Astrocyte (in vitro differentiated cells and primary cell): ENCODE results near the gene HSD17B14. TPM values are rescaled to one million over a fixed set of nuclear protein-coding genes. Genes with fewer than 3 reads are reported as not detected.

ENCODE experiments used
- DNase-seq: peaks from one replicate; pipeline ENCODE4 v3.0.0-alpha.2; 2010; ENCODE audit warnings: low read depth
- FAIRE-seq: peaks from 2 replicates; lab custom pipeline; 2011; peaks lifted over from hg19 to GRCh38; lab: Jason Lieb, UNC
- H2AFZ ChIP-seq: 2 replicates; pipeline ENCODE4 v1.6.0; 2012; ENCODE audit warnings: low read depth, low read length, inconsistent platforms
- H3K27ac ChIP-seq: 2 replicates; pipeline ENCODE4 v1.5.1; 2011; ENCODE audit warnings: low read depth, low read length, inconsistent platforms
- H3K27me3 ChIP-seq: 2 replicates; pipeline ENCODE4 v1.6.0; 2011; ENCODE audit warnings: low read length, inconsistent platforms; ENCODE audit not compliant: insufficient read depth
- H3K36me3 ChIP-seq: 2 replicates; pipeline ENCODE4 v1.5.1; 2011; ENCODE audit warnings: low read length, inconsistent platforms; ENCODE audit not compliant: insufficient read depth
- H3K4me1 ChIP-seq: 2 replicates; pipeline ENCODE4 v1.5.1; 2011; ENCODE audit warnings: low read length, inconsistent platforms; ENCODE audit not compliant: insufficient read depth
- H3K4me2 ChIP-seq: 2 replicates; pipeline ENCODE4 v1.6.0; 2012; ENCODE audit warnings: low read length, inconsistent platforms
- H3K4me3 ChIP-seq: 2 replicates; pipeline ENCODE4 v1.5.1; 2011; ENCODE audit warnings: low read depth, mild to moderate bottlenecking, low read length, inconsistent platforms; ENCODE audit not compliant: insufficient read depth
- H3K79me2 ChIP-seq: 2 replicates; pipeline ENCODE4 v1.6.0; 2012; ENCODE audit warnings: mild to moderate bottlenecking, low read length, inconsistent platforms; ENCODE audit not compliant: insufficient read depth
- H3K9ac ChIP-seq: 2 replicates; pipeline ENCODE4 v1.6.0; 2012; ENCODE audit warnings: mild to moderate bottlenecking, low read length, inconsistent platforms
- H3K9me3 ChIP-seq: 2 replicates; pipeline ENCODE4 v1.5.1; 2012; ENCODE audit warnings: low read depth, mild to moderate bottlenecking, low read length, inconsistent platforms; ENCODE audit not compliant: insufficient read depth
- H4K20me1 ChIP-seq: 2 replicates; pipeline ENCODE4 v1.6.0; 2012; ENCODE audit warnings: low read length, inconsistent platforms; ENCODE audit not compliant: insufficient read depth
- H3K27ac Mint-ChIP-seq: one replicate; pipeline ENCODE4 v1.8.0; 2021; ENCODE audit warnings: mild to moderate bottlenecking, mixed read lengths; ENCODE audit not compliant: unreplicated experiment
- H3K27me3 Mint-ChIP-seq: one replicate; pipeline ENCODE4 v1.8.0; 2021; ENCODE audit warnings: low read depth, mixed read lengths; ENCODE audit not compliant: unreplicated experiment
- H3K36me3 Mint-ChIP-seq: one replicate; pipeline ENCODE4 v1.8.0; 2021; ENCODE audit warnings: low read depth, mixed read lengths; ENCODE audit not compliant: unreplicated experiment
- H3K4me1 Mint-ChIP-seq: one replicate; pipeline ENCODE4 v1.8.0; 2021; ENCODE audit warnings: low read depth, mixed read lengths; ENCODE audit not compliant: unreplicated experiment
- H3K4me3 Mint-ChIP-seq: one replicate; pipeline ENCODE4 v1.8.0; 2021; ENCODE audit warnings: mild to moderate bottlenecking, moderate library complexity, mixed read lengths; ENCODE audit not compliant: unreplicated experiment
- H3K9me3 Mint-ChIP-seq: one replicate; pipeline ENCODE4 v1.8.0; 2021; ENCODE audit warnings: mild to moderate bottlenecking, mixed read lengths; ENCODE audit not compliant: unreplicated experiment
- EZH2 ChIP-seq: IDR thresholded peaks from 2 replicates; pipeline ENCODE4 v1.6.1; 2012; ENCODE audit warnings: mild to moderate bottlenecking, low read length, inconsistent platforms; ENCODE audit not compliant: insufficient read depth
- total RNA-seq: library from RNA; stranded (reverse); gene quantifications from 2 replicates; pipeline ENCODE4 v1.2.1, GENCODE V29; 2021
- TF ChIP-seq, protein P1 (sequence below): IDR thresholded peaks from 2 replicates; pipeline ENCODE4 v1.5.1; 2011; ENCODE audit warnings: low read depth, mild to moderate bottlenecking, inconsistent platforms, low read length, moderate library complexity; ENCODE audit not compliant: insufficient read depth

Gene HSD17B14
- total RNA-seq, 1 donor from 2014 or later: 9.7 TPM

DNA sequence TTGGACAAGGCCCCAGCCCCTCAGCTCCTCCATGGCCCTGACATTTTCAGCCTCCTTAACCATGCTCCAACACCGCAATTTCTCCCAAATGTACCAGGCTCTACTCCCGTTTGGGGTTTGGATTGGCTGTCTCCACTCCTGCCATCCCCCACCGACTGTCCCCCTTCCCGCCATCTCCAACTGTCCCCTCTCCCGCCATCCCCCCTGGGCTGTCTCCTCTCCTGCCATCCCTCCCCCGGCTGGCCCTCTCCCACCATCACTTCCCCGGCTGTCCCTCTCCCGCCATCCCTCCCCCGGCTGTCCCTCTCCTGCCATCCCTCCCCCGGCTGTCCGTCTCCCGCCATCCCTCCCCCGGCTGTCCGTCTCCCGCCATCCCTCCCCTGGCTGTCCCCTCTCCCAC lies 30.8 kb downstream of the HSD17B14 start:
- no peaks in the 10 kb centered on the region for H3K9me3 ChIP-seq
- no peaks in the 10 kb centered on the region for H3K9me3 Mint-ChIP-seq
- FAIRE-seq: no peak
- no peak overlapping the region for H3K27ac Mint-ChIP-seq
- no peaks in the 10 kb centered on the region for H3K79me2 ChIP-seq
- H3K4me3 ChIP-seq: no peak overlapping the region
- no peak overlapping the region for H2AFZ ChIP-seq
- no peak overlapping the region for H3K9ac ChIP-seq
- no peak for DNase-seq
- H3K27me3 Mint-ChIP-seq: no peaks in the 10 kb centered on the region
- no peaks in the 10 kb centered on the region for H3K27me3 ChIP-seq
- peaks cover 7% of the 10 kb centered on the region for H3K4me1 ChIP-seq
- no peak overlapping the region for H3K4me2 ChIP-seq
- H3K36me3 ChIP-seq: no peaks in the 10 kb centered on the region
- H4K20me1 ChIP-seq: no peaks in the 10 kb centered on the region
- H3K4me3 Mint-ChIP-seq: no peak overlapping the region
- H3K27ac ChIP-seq: no peak overlapping the region
- H3K4me1 Mint-ChIP-seq: no peaks in the 10 kb centered on the region
- TF ChIP-seq, protein P1, sequence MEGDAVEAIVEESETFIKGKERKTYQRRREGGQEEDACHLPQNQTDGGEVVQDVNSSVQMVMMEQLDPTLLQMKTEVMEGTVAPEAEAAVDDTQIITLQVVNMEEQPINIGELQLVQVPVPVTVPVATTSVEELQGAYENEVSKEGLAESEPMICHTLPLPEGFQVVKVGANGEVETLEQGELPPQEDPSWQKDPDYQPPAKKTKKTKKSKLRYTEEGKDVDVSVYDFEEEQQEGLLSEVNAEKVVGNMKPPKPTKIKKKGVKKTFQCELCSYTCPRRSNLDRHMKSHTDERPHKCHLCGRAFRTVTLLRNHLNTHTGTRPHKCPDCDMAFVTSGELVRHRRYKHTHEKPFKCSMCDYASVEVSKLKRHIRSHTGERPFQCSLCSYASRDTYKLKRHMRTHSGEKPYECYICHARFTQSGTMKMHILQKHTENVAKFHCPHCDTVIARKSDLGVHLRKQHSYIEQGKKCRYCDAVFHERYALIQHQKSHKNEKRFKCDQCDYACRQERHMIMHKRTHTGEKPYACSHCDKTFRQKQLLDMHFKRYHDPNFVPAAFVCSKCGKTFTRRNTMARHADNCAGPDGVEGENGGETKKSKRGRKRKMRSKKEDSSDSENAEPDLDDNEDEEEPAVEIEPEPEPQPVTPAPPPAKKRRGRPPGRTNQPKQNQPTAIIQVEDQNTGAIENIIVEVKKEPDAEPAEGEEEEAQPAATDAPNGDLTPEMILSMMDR: no peak
- no peak for TF ChIP-seq EZH2
- peaks cover 4% of the 10 kb centered on the region for H3K36me3 Mint-ChIP-seq

DNA sequence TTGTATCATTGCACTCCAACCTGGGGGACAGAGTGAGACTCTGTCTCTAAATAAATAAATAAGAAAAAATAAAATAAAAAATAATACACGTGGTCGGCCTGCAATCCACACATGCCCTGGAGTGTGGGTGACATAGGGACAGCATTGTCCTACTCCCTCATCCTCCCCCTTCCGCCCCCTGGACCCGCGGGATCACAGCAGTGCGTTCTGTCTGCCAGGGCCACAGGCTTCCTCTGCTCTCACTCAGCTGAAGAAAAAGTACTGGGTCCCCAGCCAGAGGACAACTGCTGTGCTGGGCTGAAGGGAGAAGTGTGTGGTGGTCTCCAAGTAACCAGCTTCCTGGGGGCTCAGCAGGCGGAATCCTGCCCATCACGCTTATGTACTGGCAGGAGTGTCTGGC lies 31.8 kb downstream of the HSD17B14 start:
- no peaks in the 10 kb centered on the region for H3K27me3 ChIP-seq
- no peaks in the 10 kb centered on the region for H3K4me1 Mint-ChIP-seq
- no peaks in the 10 kb centered on the region for H3K79me2 ChIP-seq
- H3K36me3 ChIP-seq: no peaks in the 10 kb centered on the region
- no peak for DNase-seq
- no peak for FAIRE-seq
- no peak overlapping the region for H3K27ac ChIP-seq
- no peaks in the 10 kb centered on the region for H4K20me1 ChIP-seq
- H3K27ac Mint-ChIP-seq: no peak overlapping the region
- H3K4me3 ChIP-seq: no peak overlapping the region
- H3K9me3 Mint-ChIP-seq: no peaks in the 10 kb centered on the region
- TF ChIP-seq, protein P1: no peak
- no peak for TF ChIP-seq EZH2
- no peak overlapping the region for H2AFZ ChIP-seq
- no peak overlapping the region for H3K4me3 Mint-ChIP-seq
- H3K9ac ChIP-seq: no peak overlapping the region
- H3K27me3 Mint-ChIP-seq: no peaks in the 10 kb centered on the region
- peaks cover 4% of the 10 kb centered on the region for H3K36me3 Mint-ChIP-seq
- H3K4me1 ChIP-seq: no peaks in the 10 kb centered on the region
- H3K4me2 ChIP-seq: no peak overlapping the region
- H3K9me3 ChIP-seq: no peaks in the 10 kb centered on the region

DNA sequence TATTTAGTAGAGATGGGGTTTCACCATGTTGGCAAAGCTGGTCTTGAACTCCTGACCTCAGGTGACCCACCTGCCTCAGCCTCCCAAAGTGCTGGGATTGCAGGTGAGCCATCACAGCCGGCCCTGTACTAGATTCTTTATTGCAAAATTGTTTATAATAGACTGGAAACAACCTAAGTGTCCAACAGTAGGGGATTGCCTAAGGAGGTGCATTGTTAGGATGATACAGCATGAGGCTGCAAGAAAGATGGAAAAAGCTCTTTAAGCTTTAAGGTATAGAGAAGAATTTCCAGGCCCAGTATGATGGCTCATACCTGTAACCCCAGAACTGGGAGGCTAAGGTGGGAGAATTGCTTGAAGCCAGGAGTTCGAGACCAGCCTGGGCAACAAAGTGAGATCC lies 33.7 kb downstream of the HSD17B14 start:
- no peak for DNase-seq
- H3K4me3 Mint-ChIP-seq: no peak overlapping the region
- no peak overlapping the region for H3K27ac ChIP-seq
- H2AFZ ChIP-seq: no peak overlapping the region
- TF ChIP-seq, protein P1: no peak
- no peak for TF ChIP-seq EZH2
- H3K27ac Mint-ChIP-seq: no peak overlapping the region
- no peaks in the 10 kb centered on the region for H3K27me3 Mint-ChIP-seq
- H3K9me3 ChIP-seq: no peaks in the 10 kb centered on the region
- H3K4me1 ChIP-seq: peaks cover 7% of the 10 kb centered on the region
- H4K20me1 ChIP-seq: no peaks in the 10 kb centered on the region
- no peaks in the 10 kb centered on the region for H3K36me3 ChIP-seq
- no peak for FAIRE-seq
- H3K4me1 Mint-ChIP-seq: no peaks in the 10 kb centered on the region
- H3K27me3 ChIP-seq: no peaks in the 10 kb centered on the region
- H3K9ac ChIP-seq: no peak overlapping the region
- H3K9me3 Mint-ChIP-seq: no peaks in the 10 kb centered on the region
- H3K4me2 ChIP-seq: no peak overlapping the region
- H3K79me2 ChIP-seq: no peaks in the 10 kb centered on the region
- H3K4me3 ChIP-seq: no peak overlapping the region
- H3K36me3 Mint-ChIP-seq: peaks cover 5% of the 10 kb centered on the region
